Stimulated activated naive B cell treated with anti-CD40 and anti-IgM and Interleukin-4, amounts not matched to agents 10 μg/mL and 1 μg/mL and 100 μg/mL, for 72 hours (primary cell): Measurements from ENCODE around the gene NPBWR2.

Experiments
- ATAC-seq, 2 donors: fragments of 150-1000 bp; cut with Tn5 transposase; replicated peaks; 2 replicates each; pipeline ENCODE4 v1.10.0; 2021; ENCODE audit warnings: moderate library complexity in 1 of 2
- DNase-seq: peaks from one replicate; pipeline ENCODE4 v3.0.0; 2021
- H3K27ac Mint-ChIP-seq: one replicate; pipeline ENCODE4 v1.8.0; 2022; ENCODE audit warnings: mild to moderate bottlenecking, mixed read lengths
- H3K27me3 Mint-ChIP-seq, 2 donors: one replicate each; pipeline ENCODE4 v1.8.0; 2022; ENCODE audit warnings: mixed read lengths in 2 of 2
- H3K36me3 Mint-ChIP-seq, 2 donors: one replicate each; pipeline ENCODE4 v1.8.0; 2022; ENCODE audit warnings: mixed read lengths in 2 of 2, mild to moderate bottlenecking in 1 of 2
- H3K4me1 Mint-ChIP-seq, 2 donors: one replicate each; pipeline ENCODE4 v1.8.0; 2022; ENCODE audit warnings: mixed read lengths in 2 of 2, mild to moderate bottlenecking in 1 of 2
- H3K4me3 Mint-ChIP-seq, 2 donors: one replicate each; pipeline ENCODE4 v1.8.0; 2022; ENCODE audit warnings: mild to moderate bottlenecking in 2 of 2, mixed read lengths in 2 of 2, moderate library complexity in 1 of 2
- H3K9me3 Mint-ChIP-seq, 2 donors: one replicate each; pipeline ENCODE4 v1.8.0; 2022; ENCODE audit warnings: mixed read lengths in 2 of 2, mild to moderate bottlenecking in 1 of 2

Gene NPBWR2

DNA sequence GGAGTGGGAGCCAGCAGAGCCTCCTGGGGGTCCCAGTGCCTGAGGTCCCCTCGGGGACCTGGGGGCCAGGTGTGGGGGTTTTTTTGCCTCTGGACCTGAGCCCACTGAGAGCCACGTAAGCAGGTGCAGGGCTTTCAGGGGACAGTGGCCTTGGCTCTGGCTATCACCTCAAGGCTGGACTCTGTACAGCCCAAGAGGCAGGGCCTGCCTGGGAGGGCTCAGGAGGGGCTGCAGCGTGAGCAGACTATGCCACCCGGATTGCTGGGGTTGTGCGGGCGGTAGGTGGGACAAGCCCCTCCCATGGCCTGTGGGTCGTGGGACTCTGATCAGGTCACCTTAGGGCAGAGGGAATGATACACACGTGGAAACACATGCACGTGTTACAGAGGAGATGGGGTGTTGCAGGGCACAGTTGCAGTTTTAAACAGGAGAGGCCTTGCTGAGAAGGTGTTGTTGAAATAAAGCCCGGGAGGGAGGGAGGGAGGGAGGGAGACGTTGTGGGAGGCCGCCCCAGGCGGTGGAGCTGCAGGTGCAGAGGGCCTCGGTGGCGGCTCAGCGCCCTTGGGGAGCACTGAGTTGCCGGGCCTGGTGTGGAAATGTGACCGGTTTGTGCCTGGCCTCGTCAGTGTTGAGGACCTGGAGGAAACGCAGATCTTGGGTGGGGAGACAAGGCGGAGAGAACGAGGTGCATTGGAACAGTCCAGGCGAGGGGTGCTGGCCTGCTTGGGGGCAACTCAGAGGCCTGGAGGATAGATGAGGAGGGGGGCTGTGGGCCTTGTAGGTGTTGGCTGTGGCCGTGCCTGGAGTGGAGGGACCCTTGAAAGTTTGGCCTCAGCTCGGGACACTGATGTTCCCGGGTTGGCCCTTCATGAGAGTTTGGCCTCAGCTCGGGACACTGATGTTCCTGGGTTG, 42.0 kb downstream of the NPBWR2 start:
- no peak for ATAC-seq
- H3K4me1 Mint-ChIP-seq, result peaks cover 46 to 70% of the 10 kb centered on the region in 2 donors
- no peaks in the 10 kb centered on the region for H3K9me3 Mint-ChIP-seq

GRCh38 chr20:64064145-64064698, 43.1 kb downstream of the NPBWR2 start:
- ATAC-seq, result no peak
- H3K9me3 Mint-ChIP-seq, result no peaks in the 10 kb centered on the region
- no peak for DNase-seq
- H3K36me3 Mint-ChIP-seq, result peaks cover 0 to 2% of the 10 kb centered on the region in 2 donors
- no peaks in the 10 kb centered on the region for H3K27me3 Mint-ChIP-seq
- peaks cover 46 to 62% of the 10 kb centered on the region in 2 donors for H3K4me1 Mint-ChIP-seq
- peak overlapping the region; percentile 85 to 88 for H3K4me3 Mint-ChIP-seq
- H3K27ac Mint-ChIP-seq, result peak overlapping the region; percentile 81

More for the DNA sequence above, 42.0 kb downstream of the NPBWR2 start:
- H3K36me3 Mint-ChIP-seq, result peaks cover 0 to 2% of the 10 kb centered on the region in 2 donors
- peak overlapping the region; percentile 60 for H3K4me3 Mint-ChIP-seq
- no peaks in the 10 kb centered on the region for H3K27me3 Mint-ChIP-seq
- no peak for DNase-seq
- peak overlapping the region; percentile 92 for H3K27ac Mint-ChIP-seq

DNA sequence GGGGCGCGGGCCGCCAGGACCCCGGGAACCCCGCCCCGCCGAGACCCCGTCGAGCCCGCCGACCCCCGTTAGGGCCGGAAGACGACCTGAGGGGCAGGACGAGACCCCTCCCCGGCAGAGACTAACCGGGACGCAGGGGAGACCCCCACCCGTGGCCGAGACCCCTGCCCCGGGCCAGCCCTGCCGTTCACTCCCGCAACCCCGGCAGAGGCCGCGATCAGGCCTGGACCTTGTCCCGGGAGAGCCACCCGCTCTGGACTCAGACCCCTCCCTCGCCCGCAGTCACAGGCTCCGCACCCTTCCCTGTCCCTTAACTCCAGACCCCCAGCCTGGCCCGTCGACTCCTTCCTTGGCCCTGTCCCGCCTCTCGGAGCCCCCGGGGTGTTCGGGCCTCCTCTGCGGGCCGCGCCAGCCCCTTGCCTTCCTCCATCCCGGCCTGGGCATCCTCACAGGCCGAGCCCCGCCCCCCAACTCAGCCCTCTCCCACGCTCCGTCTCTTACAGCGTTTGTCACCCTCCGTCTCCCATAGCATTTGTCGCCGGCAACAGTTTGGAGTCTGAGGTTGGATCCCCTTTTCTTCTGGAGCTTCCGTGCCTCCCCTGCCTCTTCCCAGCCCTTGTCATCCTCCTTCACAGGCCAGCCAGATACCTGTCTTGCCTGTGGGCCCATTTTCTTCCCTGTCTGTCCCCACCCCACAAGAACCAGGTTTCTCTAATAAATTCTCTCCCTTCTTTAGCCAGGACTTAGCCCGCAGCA, 43.8 kb downstream of the NPBWR2 start:
- Mint-ChIP-seq H3K9me3 (no peaks in the 10 kb centered on the region), H3K4me3 (peak overlapping the region; percentile 85 to 88), H3K4me1 (peaks cover 42 to 57% of the 10 kb centered on the region in 2 donors), H3K27ac (peak overlapping the region; percentile 81), H3K27me3 (no peaks in the 10 kb centered on the region), H3K36me3 (peaks cover 0 to 2% of the 10 kb centered on the region in 2 donors)
- ATAC-seq (peak in 1 of 2 donors; percentile 8), DNase-seq (no peak)

- Mint-ChIP-seq H3K4me3 (peak within 1 kb of the TSS; percentile 85 to 88), H3K36me3 (peaks cover 0 to 2% of the 10 kb centered on the region in 2 donors), H3K27ac (peak within 1 kb of the TSS; percentile 81), H3K9me3 (no peaks in the 10 kb centered on the region), H3K4me1 (peaks cover 40 to 59% of the 10 kb centered on the region in 2 donors), H3K27me3 (no peaks in the 10 kb centered on the region)
- ATAC-seq (peak; percentile 87 to 90), DNase-seq (peak; percentile 91)
Observed at GRCh38 chr20:64062596-64063388, 44.6 kb downstream of the NPBWR2 start, which contains the start of gene TCEA2. TCEA2 (plus strand) TSS chr20:64063198; CDS start chr20:64063313, 115 bp downstream.

GRCh38 chr20:64062276-64062595, 45.1 kb downstream of the NPBWR2 start:
- DNase-seq, result no peak
- Mint-ChIP-seq H3K27ac (no peak overlapping the region), H3K4me1 (peaks cover 40 to 59% of the 10 kb centered on the region in 2 donors), H3K9me3 (no peaks in the 10 kb centered on the region), H3K4me3 (peak overlapping the region; percentile 85 to 88), H3K27me3 (no peaks in the 10 kb centered on the region), H3K36me3 (peaks cover 0 to 2% of the 10 kb centered on the region in 2 donors)
- ATAC-seq, result no peak

GRCh38 chr20:64058536-64058935, 48.8 kb downstream of the NPBWR2 start:
- DNase-seq (no peak), ATAC-seq (no peak)
- Mint-ChIP-seq H3K36me3 (peaks cover 0 to 2% of the 10 kb centered on the region in 2 donors), H3K27ac (no peak overlapping the region), H3K4me3 (no peak overlapping the region), H3K9me3 (no peaks in the 10 kb centered on the region), H3K27me3 (peaks cover 15 to 26% of the 10 kb centered on the region in 2 donors), H3K4me1 (peaks cover 13 to 26% of the 10 kb centered on the region in 2 donors)

GRCh38 chr20:64057628-64058498, 49.5 kb downstream of the NPBWR2 start:
- ATAC-seq (peak; percentile 88 to 90), DNase-seq (peak; percentile 60)
- no peak overlapping the region for H3K27ac Mint-ChIP-seq
- peaks cover 0 to 2% of the 10 kb centered on the region in 2 donors for H3K36me3 Mint-ChIP-seq
- H3K4me1 Mint-ChIP-seq, result peaks cover 13 to 25% of the 10 kb centered on the region in 2 donors
- peak overlapping the region; percentile 32 to 63 for H3K4me3 Mint-ChIP-seq
- no peaks in the 10 kb centered on the region for H3K9me3 Mint-ChIP-seq
- peaks cover 22 to 33% of the 10 kb centered on the region in 2 donors for H3K27me3 Mint-ChIP-seq

- Mint-ChIP-seq H3K4me1 (peaks cover 11 to 18% of the 10 kb centered on the region in 2 donors), H3K4me3 (peak overlapping the region; percentile 32 to 63), H3K27me3 (peaks cover 26 to 39% of the 10 kb centered on the region in 2 donors), H3K36me3 (peaks cover 0 to 2% of the 10 kb centered on the region in 2 donors), H3K27ac (no peak overlapping the region), H3K9me3 (no peaks in the 10 kb centered on the region)
- DNase-seq (no peak), ATAC-seq (peak; percentile 40 to 54)
Observed at GRCh38 chr20:64056889-64057627, 50.3 kb downstream of the NPBWR2 start.

DNA sequence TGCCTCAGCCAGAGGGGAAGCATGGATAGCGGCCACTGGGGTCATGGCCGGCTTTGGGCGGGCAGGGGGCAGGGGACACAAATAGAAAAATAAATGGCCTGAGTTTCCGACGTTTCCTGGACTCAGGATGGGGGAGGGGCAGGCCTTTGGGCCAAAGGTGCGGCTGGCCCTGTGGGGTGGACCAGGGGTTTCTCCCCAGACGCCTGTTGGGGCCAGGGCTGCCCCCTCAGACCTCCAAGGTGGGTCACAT, 50.8 kb downstream of the NPBWR2 start:
- no peak overlapping the region for H3K27ac Mint-ChIP-seq
- H3K9me3 Mint-ChIP-seq, result no peaks in the 10 kb centered on the region
- DNase-seq (no peak), ATAC-seq (no peak)
- peaks cover 9 to 18% of the 10 kb centered on the region in 2 donors for H3K4me1 Mint-ChIP-seq
- H3K27me3 Mint-ChIP-seq, result peaks cover 31 to 44% of the 10 kb centered on the region in 2 donors
- no peak overlapping the region for H3K4me3 Mint-ChIP-seq
- H3K36me3 Mint-ChIP-seq, result peaks cover 0 to 2% of the 10 kb centered on the region in 2 donors

DNA sequence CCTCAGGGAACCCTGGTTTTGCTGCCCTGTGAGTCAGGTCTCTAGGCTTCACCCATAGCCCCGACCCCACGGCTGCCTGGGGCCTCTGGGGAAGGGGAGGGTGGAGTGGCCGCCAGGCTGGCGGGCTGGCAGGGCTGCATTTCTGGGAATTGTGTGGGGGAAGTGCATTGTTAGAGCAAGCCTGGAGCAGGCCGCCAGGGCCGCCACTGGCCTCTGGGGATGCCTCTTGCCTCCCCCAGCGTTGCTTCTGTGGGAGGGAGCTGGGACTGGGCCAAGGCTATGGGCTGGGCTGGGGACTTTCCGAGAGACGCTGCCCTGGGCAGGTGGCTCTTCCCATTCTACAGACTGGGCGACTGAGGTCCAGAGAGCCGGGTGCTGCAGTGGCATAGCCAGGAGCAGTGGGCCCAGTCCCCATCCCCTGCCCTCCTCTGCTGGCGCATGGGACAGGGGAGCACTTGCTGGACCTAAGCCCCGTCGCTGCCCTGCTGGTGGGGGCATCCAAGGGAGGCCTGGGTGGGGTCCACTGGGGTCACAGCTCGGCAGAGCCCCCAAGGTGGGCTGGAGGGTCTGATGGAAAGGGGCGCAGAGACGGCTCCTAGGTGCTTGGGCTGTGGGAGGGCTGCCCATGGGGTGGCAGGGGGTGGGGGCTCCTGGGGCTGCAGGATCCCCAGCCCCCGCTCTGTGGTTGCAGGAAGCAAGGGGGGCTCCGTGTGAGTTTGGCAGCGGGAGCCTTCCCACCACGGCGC, 51.3 kb downstream of the NPBWR2 start:
- Mint-ChIP-seq H3K4me1 (peaks cover 9 to 18% of the 10 kb centered on the region in 2 donors), H3K27ac (no peak overlapping the region), H3K4me3 (no peak overlapping the region), H3K27me3 (peaks cover 34 to 49% of the 10 kb centered on the region in 2 donors), H3K9me3 (no peaks in the 10 kb centered on the region), H3K36me3 (peaks cover 0 to 2% of the 10 kb centered on the region in 2 donors)
- DNase-seq (no peak), ATAC-seq (no peak)

GRCh38 chr20:64055396-64055892, 51.9 kb downstream of the NPBWR2 start:
- peaks cover 40 to 55% of the 10 kb centered on the region in 2 donors for H3K27me3 Mint-ChIP-seq

More at GRCh38 chr20:64055396-64055892, 51.9 kb downstream of the NPBWR2 start:
- H3K4me1 Mint-ChIP-seq, result peaks cover 9 to 23% of the 10 kb centered on the region in 2 donors
- no peak for ATAC-seq
- no peak overlapping the region for H3K27ac Mint-ChIP-seq
- H3K4me3 Mint-ChIP-seq, result no peak overlapping the region
- peaks cover 0 to 2% of the 10 kb centered on the region in 2 donors for H3K36me3 Mint-ChIP-seq
- H3K9me3 Mint-ChIP-seq, result no peaks in the 10 kb centered on the region
- no peak for DNase-seq
